OCI-LY1 (cell line): Measurements from ENCODE around the gene PYCARD.

Experiments used
- H2AFZ ChIP-seq: fragments of 200-600 bp; sonication (generic), shearing (Covaris generic); 2 replicates; pipeline ENCODE4 v1.6.0; 2014; ENCODE audit warnings: antibody characterized with exemption, mild to moderate bottlenecking, low read length
- H3F3A ChIP-seq: fragments of 200-600 bp; sonication (generic), shearing (Covaris generic); 2 replicates; pipeline ENCODE4 v1.6.0; 2014; ENCODE audit warnings: mild to moderate bottlenecking, antibody characterized with exemption, low read length, moderate library complexity; ENCODE audit not compliant: insufficient read depth
- H3K27ac ChIP-seq: fragments of 200-600 bp; sonication (generic); 2 replicates; pipeline ENCODE4 v1.5.1; 2014; ENCODE audit warnings: low read length, mixed run types, mild to moderate bottlenecking, low read depth; ENCODE audit not compliant: poor library complexity, severe bottlenecking
- H3K27me3 ChIP-seq: fragments of 200-600 bp; sonication (generic); 2 replicates; pipeline ENCODE4 v1.6.0; 2014; ENCODE audit warnings: antibody characterized with exemption, mild to moderate bottlenecking, low read length, moderate library complexity; ENCODE audit not compliant: insufficient read depth
- H3K36me3 ChIP-seq: fragments of 200-600 bp; sonication (generic); 2 replicates; pipeline ENCODE4 v1.6.1; 2014; ENCODE audit warnings: mild to moderate bottlenecking, antibody characterized with exemption, low read length, moderate library complexity, mixed read lengths; ENCODE audit not compliant: insufficient read depth
- H3K4me1 ChIP-seq: fragments of 200-600 bp; sonication (generic); 2 replicates; pipeline ENCODE4 v1.5.1; 2014; ENCODE audit warnings: mild to moderate bottlenecking, low read length, moderate library complexity; ENCODE audit not compliant: insufficient read depth, severe bottlenecking
- H3K4me2 ChIP-seq: fragments of 200-600 bp; sonication (generic), shearing (Covaris generic); 2 replicates; pipeline ENCODE4 v1.6.1; 2014; ENCODE audit warnings: low read length
- H3K4me3 ChIP-seq: fragments of 200-600 bp; sonication (generic); 2 replicates; pipeline ENCODE4 v1.5.1; 2014; ENCODE audit warnings: low read length, low read depth, mild to moderate bottlenecking, mixed read lengths; ENCODE audit not compliant: poor library complexity, severe bottlenecking
- H3K79me2 ChIP-seq: fragments of 200-600 bp; shearing (Covaris generic); 2 replicates; pipeline ENCODE4 v1.6.1; 2016; ENCODE audit warnings: mixed run types, low read length, mixed read lengths; ENCODE audit not compliant: insufficient read depth
- H3K9ac ChIP-seq: fragments of 200-600 bp; sonication (generic), shearing (Covaris generic); 2 replicates; pipeline ENCODE4 v1.6.1; 2014; ENCODE audit warnings: mild to moderate bottlenecking, low read length, mixed read lengths
- H3K9me2 ChIP-seq: fragments of 200-600 bp; sonication (generic), shearing (Covaris generic); 2 replicates; pipeline ENCODE4 v1.6.1; 2014; ENCODE audit warnings: low read depth, mild to moderate bottlenecking, low read length, mixed read lengths
- H3K9me3 ChIP-seq: fragments of 200-600 bp; shearing (Covaris generic); 2 replicates; pipeline ENCODE4 v1.6.1; 2014; ENCODE audit warnings: low read length, mixed read lengths
- H4K20me1 ChIP-seq: fragments of 200-600 bp; sonication (generic), shearing (Covaris generic); 2 replicates; pipeline ENCODE4 v1.6.0; 2016; ENCODE audit warnings: mild to moderate bottlenecking, low read length; ENCODE audit not compliant: insufficient read depth
- CTCF ChIP-seq: fragments of 200-600 bp; sonication (generic), shearing (Covaris generic); IDR thresholded peaks from 2 replicates; pipeline ENCODE4 v1.5.1; 2017; ENCODE audit warnings: mild to moderate bottlenecking, antibody characterized with exemption, low read length, moderate library complexity, mixed read lengths
- EZH2 ChIP-seq: fragments of 200-600 bp; sonication (generic), shearing (Covaris generic); IDR thresholded peaks from 2 replicates; pipeline ENCODE4 v1.8.0; 2017; ENCODE audit warnings: borderline replicate concordance, mixed run types, mild to moderate bottlenecking, antibody characterized with exemption, low read length, moderate library complexity, mixed read lengths

Gene PYCARD

GRCh38 chr16:31202414-31203375 lies at the start of gene PYCARD:
Gene PYCARD (minus strand): TSS chr16:31202760. CDS start chr16:31202690, 70 bp downstream.
- Histone ChIP-seq H3K9ac (peak within 1 kb of the TSS; percentile 66), H3K4me1 (peaks cover 25% of the 10 kb centered on the region), H4K20me1 (no peaks in the 10 kb centered on the region), H3K27me3 (no peaks in the 10 kb centered on the region), H3K79me2 (no peaks in the 10 kb centered on the region), H3K36me3 (peaks cover 13% of the 10 kb centered on the region; the same call in 1 of the 2 replicates), H2AFZ (no peak within 1 kb of the TSS), H3K4me2 (peak within 1 kb of the TSS; percentile 87), H3K9me3 (no peaks in the 10 kb centered on the region), H3K4me3 (peak within 1 kb of the TSS; percentile 72), H3K9me2 (no peaks in the 10 kb centered on the region), H3F3A (0 out of 2 replicates have a peak, but pooled peaks cover 17% of the 10 kb centered on the region), H3K27ac (peak within 1 kb of the TSS; percentile 3)
- TF ChIP-seq CTCF (no peak), EZH2 (no peak)

GRCh38 chr16:31251435-31251834 lies 48.9 kb upstream of the PYCARD start:
- TF ChIP-seq EZH2 (no peak), CTCF (no peak)
- H3K27me3 ChIP-seq, result no peaks in the 10 kb centered on the region
- no peak overlapping the region for H3K27ac ChIP-seq
- no peak overlapping the region for H3K4me3 ChIP-seq
- no peak overlapping the region for H3K9ac ChIP-seq
- H3K9me3 ChIP-seq, result no peaks in the 10 kb centered on the region
- H3F3A ChIP-seq, result no peaks in the 10 kb centered on the region
- no peak overlapping the region for H3K4me2 ChIP-seq
- H4K20me1 ChIP-seq, result no peaks in the 10 kb centered on the region
- no peaks in the 10 kb centered on the region for H3K36me3 ChIP-seq
- no peaks in the 10 kb centered on the region for H3K79me2 ChIP-seq
- no peak overlapping the region for H2AFZ ChIP-seq
- H3K9me2 ChIP-seq, result no peaks in the 10 kb centered on the region
- no peaks in the 10 kb centered on the region for H3K4me1 ChIP-seq

GRCh38 chr16:31250782-31251384 lies 48.3 kb upstream of the PYCARD start:
- Histone ChIP-seq H2AFZ (no peak overlapping the region), H3K27me3 (no peaks in the 10 kb centered on the region), H3K4me2 (no peak overlapping the region), H3K36me3 (no peaks in the 10 kb centered on the region), H3K4me1 (no peaks in the 10 kb centered on the region), H3K9me3 (no peaks in the 10 kb centered on the region), H3K4me3 (no peak overlapping the region), H3K79me2 (no peaks in the 10 kb centered on the region), H4K20me1 (no peaks in the 10 kb centered on the region), H3K9me2 (no peaks in the 10 kb centered on the region), H3F3A (no peaks in the 10 kb centered on the region), H3K9ac (no peak overlapping the region), H3K27ac (no peak overlapping the region)
- TF ChIP-seq CTCF (no peak), EZH2 (no peak)
